H1 (cell line): ENCODE data around the gene CACNA1D. TPM values are rescaled to one million over a fixed set of nuclear protein-coding genes. Genes with fewer than 3 reads are reported as not detected.

Source experiments
- CTCF ChIA-PET: fragments of 300-600 bp; sonication (Branson Sonifier 250); formaldehyde crosslinking; loops from one replicate; lab custom pipeline; 2021; ENCODE audit not compliant: partially characterized antibody; lab: Charles Lee
- POLR2A ChIA-PET: fragments of 300-600 bp; sonication (Branson Sonifier 250); formaldehyde crosslinking; loops from one replicate; lab custom pipeline; 2021; ENCODE audit warnings: inconsistent platforms; ENCODE audit not compliant: partially characterized antibody; lab: Charles Lee
- DNase-seq, 2 experiments: peaks; one replicate each; pipeline versions ENCODE4 v3.0.0 to v3.0.0-alpha.2; 2010 to 2022; ENCODE audit warnings: low spot score in 2 of 2, low read depth in 1 of 2, mixed read lengths in 1 of 2
- FAIRE-seq: peaks from 2 replicates; lab custom pipeline; 2011; peaks lifted over from hg19 to GRCh38; lab: Jason Lieb, UNC
- H2AFZ ChIP-seq: 2 replicates; pipeline ENCODE4 v1.8.1; 2012; ENCODE audit warnings: low read length, inconsistent platforms
- H2AK5ac ChIP-seq: 2 replicates; pipeline ENCODE4 v1.6.1; 2013; ENCODE audit warnings: low read depth, low read length
- H2BK120ac ChIP-seq: replicated peaks from 2 replicates; pipeline ENCODE3; 2013; ENCODE audit warnings: low read depth, low read length, inconsistent platforms
- H2BK12ac ChIP-seq: 2 replicates; pipeline ENCODE4 v1.6.1; 2013; ENCODE audit warnings: low read depth, low read length
- H2BK15ac ChIP-seq: 2 replicates; pipeline ENCODE4 v1.6.1; 2013; ENCODE audit warnings: low read length
- H2BK20ac ChIP-seq: 2 replicates; pipeline ENCODE4 v1.6.1; 2013; ENCODE audit warnings: low read length
- H2BK5ac ChIP-seq: 2 replicates; pipeline ENCODE4 v1.6.1; 2013; ENCODE audit warnings: low read depth, low read length
- H3K14ac ChIP-seq: 2 replicates; pipeline ENCODE4 v1.6.1; 2013; ENCODE audit warnings: inconsistent platforms; ENCODE audit not compliant: insufficient read length
- H3K18ac ChIP-seq: 2 replicates; pipeline ENCODE4 v1.6.1; 2013; ENCODE audit warnings: low read length; ENCODE audit errors: extremely low read depth
- H3K23ac ChIP-seq: 2 replicates; pipeline ENCODE4 v1.6.1; 2013; ENCODE audit warnings: inconsistent platforms; ENCODE audit not compliant: insufficient read length
- H3K23me2 ChIP-seq: 2 replicates; pipeline ENCODE4 v1.6.1; 2013; ENCODE audit warnings: low read depth, low read length
- H3K27ac ChIP-seq: 2 replicates; pipeline ENCODE4 v1.6.1; 2011; ENCODE audit warnings: low read depth, low read length, inconsistent platforms
- H3K27me3 ChIP-seq, 4 experiments: replicated peaks in 1 of 4; 1 replicate in 1 of 4; 2 replicates in 3 of 4; pipeline versions ENCODE4 v1.6.1 to v1.8.1; 2011 to 2013; ENCODE audit warnings: low read length in 3 of 4, mild to moderate bottlenecking in 3 of 4, inconsistent platforms in 2 of 4, mixed read lengths in 2 of 4, moderate library complexity in 1 of 4; ENCODE audit not compliant: control insufficient read depth in 3 of 4, insufficient read depth in 3 of 4; ENCODE audit errors: extremely low read depth in 1 of 4
- H3K36me3 ChIP-seq, 4 experiments: 2 replicates each; pipeline versions ENCODE4 v1.6.1 to v1.8.1; 2011 to 2013; ENCODE audit warnings: mild to moderate bottlenecking in 4 of 4, low read length in 3 of 4, moderate library complexity in 2 of 4, control low read depth in 1 of 4, inconsistent platforms in 1 of 4; ENCODE audit not compliant: insufficient read depth in 4 of 4, control insufficient read depth in 2 of 4
- H3K4ac ChIP-seq: replicated peaks from 2 replicates; pipeline ENCODE3; 2013; ENCODE audit warnings: low read length, low read depth, mixed read lengths, inconsistent platforms; ENCODE audit not compliant: insufficient read length
- H3K4me1 ChIP-seq, 4 experiments: replicated peaks in 1 of 4; 1 replicate in 1 of 4; 2 replicates in 3 of 4; pipeline versions ENCODE4 v1.6.1 to v1.8.1; 2011 to 2013; ENCODE audit warnings: low read length in 3 of 4, inconsistent platforms in 2 of 4, mixed read lengths in 1 of 4; ENCODE audit not compliant: insufficient read depth in 4 of 4, control insufficient read depth in 3 of 4
- H3K4me2 ChIP-seq, 2 experiments: 2 replicates each; pipeline versions ENCODE4 v1.6.1 to v1.8.1; 2011 to 2013; ENCODE audit warnings: low read depth in 2 of 2, low read length in 2 of 2, control low read depth in 1 of 2, inconsistent platforms in 1 of 2, mild to moderate bottlenecking in 1 of 2; ENCODE audit not compliant: insufficient read depth in 1 of 2
- H3K4me3 ChIP-seq, 4 experiments: fragments of 200-600, 300-600 bp in 1 of 4; sonication (generic), shearing (Covaris generic), sonication (Bioruptor Twin) in 1 of 4; 2 replicates each; pipeline versions ENCODE4 v1.5.1 to v1.8.1; 2011 to 2016; ENCODE audit warnings: low read length in 4 of 4, low read depth in 3 of 4, control low read depth in 2 of 4, inconsistent platforms in 2 of 4, mild to moderate bottlenecking in 2 of 4, mixed read lengths in 1 of 4, moderate library complexity in 1 of 4; ENCODE audit not compliant: insufficient read depth in 2 of 4; ENCODE audit errors: extremely low read depth in 1 of 4
- H3K56ac ChIP-seq: replicated peaks from 2 replicates; pipeline ENCODE3; 2013; ENCODE audit warnings: low read depth, mild to moderate bottlenecking, mixed read lengths, low read length, inconsistent platforms; ENCODE audit not compliant: insufficient read length
- H3K79me1 ChIP-seq: 2 replicates; pipeline ENCODE4 v1.6.1; 2013; ENCODE audit warnings: low read depth, low read length, control low read depth
- H3K79me2 ChIP-seq, 2 experiments: 2 replicates each; pipeline versions ENCODE4 v1.6.1 to v1.8.1; 2012 to 2013; ENCODE audit warnings: low read length in 2 of 2, mild to moderate bottlenecking in 2 of 2, inconsistent platforms in 1 of 2; ENCODE audit not compliant: insufficient read depth in 2 of 2, control insufficient read depth in 1 of 2
- H3K9ac ChIP-seq, 4 experiments: replicated peaks in 1 of 4; 1 replicate in 1 of 4; 2 replicates in 3 of 4; pipeline versions ENCODE4 v1.6.1 to v1.8.1; 2011 to 2013; ENCODE audit warnings: low read depth in 3 of 4, low read length in 3 of 4, control low read depth in 2 of 4, mild to moderate bottlenecking in 2 of 4, moderate library complexity in 2 of 4, inconsistent platforms in 1 of 4; ENCODE audit errors: extremely low read depth in 1 of 4
- H3K9me3 ChIP-seq, 2 experiments: 2 replicates each; pipeline versions ENCODE4 v1.6.1 to v1.8.1; 2012 to 2013; ENCODE audit warnings: mild to moderate bottlenecking in 2 of 2, moderate library complexity in 2 of 2, control low read depth in 1 of 2, inconsistent platforms in 1 of 2, low read depth in 1 of 2, low read length in 1 of 2, mixed read lengths in 1 of 2; ENCODE audit not compliant: insufficient read depth in 2 of 2
- H4K20me1 ChIP-seq, 2 experiments: replicated peaks in 1 of 2; 2 replicates each; pipeline versions ENCODE3 to v1.8.1; 2011 to 2013; ENCODE audit warnings: inconsistent platforms in 2 of 2, low read length in 2 of 2, mild to moderate bottlenecking in 1 of 2; ENCODE audit not compliant: insufficient read depth in 2 of 2, control insufficient read depth in 1 of 2
- H4K5ac ChIP-seq: 2 replicates; pipeline ENCODE4 v1.6.1; 2013; ENCODE audit warnings: low read length, low read depth, mixed read lengths, inconsistent platforms; ENCODE audit not compliant: insufficient read length
- H4K8ac ChIP-seq: 2 replicates; pipeline ENCODE4 v1.8.0; 2013; ENCODE audit warnings: mild to moderate bottlenecking, moderate library complexity, low read length, inconsistent platforms; ENCODE audit not compliant: insufficient read depth; ENCODE audit errors: extremely low read depth
- H4K91ac ChIP-seq: replicated peaks from 2 replicates; pipeline ENCODE3; 2013; ENCODE audit warnings: low read length, mixed read lengths, inconsistent platforms; ENCODE audit not compliant: insufficient read length
- POLR2A ChIP-seq, 2 experiments: IDR thresholded peaks; 1 replicate in 1 of 2; 2 replicates in 1 of 2; pipeline ENCODE4 v1.6.1; 2011; ENCODE audit warnings: low read depth in 2 of 2, low read length in 2 of 2, mild to moderate bottlenecking in 2 of 2; ENCODE audit errors: control extremely low read depth in 1 of 2
- SIN3A ChIP-seq, 2 experiments: IDR thresholded peaks in 1 of 2; conservative IDR thresholded peaks in 1 of 2; 2 replicates each; pipeline ENCODE4 v1.6.1; 2011 to 2012; ENCODE audit warnings: low read length in 2 of 2, improper control_type of control experiment in 1 of 2, low read depth in 1 of 2, mild to moderate bottlenecking in 1 of 2
- TBP ChIP-seq: IDR thresholded peaks from 2 replicates; pipeline ENCODE4 v1.6.1; 2011; ENCODE audit warnings: low read depth, low read length, improper control_type of control experiment
- TCF12 ChIP-seq: IDR thresholded peaks from 2 replicates; pipeline ENCODE4 v1.6.1; 2011; ENCODE audit warnings: low read depth, mild to moderate bottlenecking, low read length
- WGBS, 2 experiments: shearing (Covaris generic) in 1 of 2; methylation state at CpG; one replicate each; pipeline versions ENCODE4 v1.1.6 to v1.1.7; 2013 to 2015; ENCODE audit warnings: low lambda C conversion rate in 2 of 2, mixed read lengths in 2 of 2, inconsistent platforms in 1 of 2, low coverage in 1 of 2, missing lambda C conversion rate in 1 of 2; ENCODE audit not compliant: insufficient replicate concordance in 2 of 2, insufficient coverage in 1 of 2, insufficient read length in 1 of 2; ENCODE audit errors: extremely low coverage in 1 of 2, missing lambda C conversion rate in 1 of 2; 5-methylcytosine and 5-hydroxymethylcytosine counted together
- polyA plus RNA-seq, 7 experiments: library from polyadenylated mRNA; depleted of rRNA in 3 of 7; stranded (reverse) in 5 of 7; unstranded in 2 of 7; fragments of >200 nt in 5 of 7; fragments of 200-250 nt in 2 of 7; gene quantifications; 1 replicate in 5 of 7; 2 replicates in 1 of 7; 4 replicates in 1 of 7; pipeline versions ENCODE4 v1.2.1 to v1.2.3, GENCODE V29; 2011 to 2013; ENCODE audit warnings: missing spikeins in 2 of 7, mixed read lengths in 2 of 7
- total RNA-seq: library from RNA; stranded (reverse); fragmentation: NEBNext Ultra II Directional; extraction: Animal tissue kit (Norgen Biotek cat#: 25700); gene quantifications from 2 replicates; pipeline ENCODE4 v1.2.1, GENCODE V29; 2021

CACNA1D gene
- total and polyA plus RNA-seq, 2 of the 8 experiments (the other 6 are each of a cell fraction or from before 2014, with no cell fraction given), result 2.0 to 2.9 TPM

- Histone ChIP-seq H3K23ac (no peak overlapping the region), H3K4me1 (peaks cover 0 to 8% (median 5%) of the 10 kb centered on the region in 4 experiments; a peak in 5 of 7 replicates), H3K4ac (no peak overlapping the region), H3K79me2 (no peaks in the 10 kb centered on the region), H2BK12ac (no peak overlapping the region), H2AK5ac (no peak overlapping the region), H3K27ac (no peak overlapping the region), H3K79me1 (no peaks in the 10 kb centered on the region), H3K23me2 (no peaks in the 10 kb centered on the region; the same call in 1 of the 2 replicates), H3K36me3 (no peaks in the 10 kb centered on the region), H3K14ac (no peak overlapping the region), H4K91ac (no peak overlapping the region), H2BK15ac (no peak overlapping the region), H3K4me2 (no peak overlapping the region), H3K4me3 (no peak overlapping the region), H2BK120ac (no peak overlapping the region), H4K8ac (no peak overlapping the region), H3K27me3 (no peaks in the 10 kb centered on the region), H2AFZ (no peak overlapping the region), H2BK5ac (no peak overlapping the region), H3K56ac (no peak overlapping the region), H3K9ac (no peak overlapping the region), H3K9me3 (no peaks in the 10 kb centered on the region), H3K18ac (no peak overlapping the region), H2BK20ac (no peak overlapping the region), H4K20me1 (no peaks in the 10 kb centered on the region), H4K5ac (no peak overlapping the region)
- ChIA-PET CTCF (interaction anchor here (1.0 kb wide), 2 partner anchors 20 to 25 kb away, joined by 3 read pairs; no protein-coding TSS in a partner anchor), POLR2A (interaction anchor here (1.0 kb wide), 1 partner anchor 8 kb away, joined by 3 read pairs; no protein-coding TSS in a partner anchor)
- WGBS, 2 experiments, result 96% methylated on average over 7 of the region's 7 CpGs; no CpG with 5 or more reads in 1 of the 2 experiments
- DNase-seq (no peak), FAIRE-seq (no peak)
- TF ChIP-seq SIN3A (conservative IDR thresholded peaks at IDR 0.05 in 1 of 2, IDR thresholded peaks at IDR 0.05 in 1 of 2; ENCODE audit: low read depth in 1 of 2, low read length in 2 of 2), result no peak
- TF ChIP-seq TBP, result no peak
- TF ChIP-seq POLR2A (IDR thresholded peaks at IDR 0.05; ENCODE audit: control extremely low read depth in 1 of 2, low read depth in 2 of 2, low read length in 2 of 2), result no peak
- no peak for TF ChIP-seq TCF12
Measured at GRCh38 chr3:53791317-53791716, 296.9 kb downstream of the CACNA1D start.
